ENCODE measurements around the gene CLIP1. TPM values are rescaled to one million over a fixed set of nuclear protein-coding genes. Genes with fewer than 3 reads are reported as not detected.

Gene CLIP1
- total and polyA plus RNA-seq, 12 donors: 36.3 to 135 (median 97.9) TPM

DNA sequence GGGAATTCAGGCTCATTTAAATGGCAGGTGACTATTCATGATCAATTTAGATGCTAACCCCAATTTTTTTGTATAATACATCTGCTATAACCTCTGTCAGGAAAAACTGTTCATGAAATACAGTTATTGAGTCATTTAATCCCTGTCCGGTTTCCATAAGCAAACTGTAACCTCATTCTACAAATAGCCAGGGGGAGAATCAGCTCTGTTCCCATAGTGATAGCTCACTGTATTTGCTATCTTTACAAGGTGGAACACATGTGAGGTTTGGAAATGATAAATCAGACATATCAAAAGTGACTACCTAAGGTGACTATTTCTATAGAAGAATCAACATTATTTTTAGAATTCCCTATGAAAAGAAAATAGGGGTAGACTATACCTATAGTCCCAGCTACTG, 117.5 kb downstream of the CLIP1 start:
- intact Hi-C loops (cut with DNase I): no loop called here
- H3K4me3 ChIP-seq: no peak overlapping the region
- ATAC-seq: no peak
- no peaks in the 10 kb centered on the region for H3K27me3 ChIP-seq
- no peaks in the 10 kb centered on the region for H3K9me3 ChIP-seq
- H3K36me3 ChIP-seq: peaks cover 0 to 100% (median 33%) of the 10 kb centered on the region in 9 donors
- no peak overlapping the region for H3K27ac ChIP-seq
- WGBS, 2 donors: 95 to 96% methylated on average over 1 of the region's 1 CpG
- H3K4me1 ChIP-seq: no peaks in the 10 kb centered on the region
- no peak for TF ChIP-seq CTCF (IDR thresholded peaks at IDR 0.05)
- no peak for DNase-seq

DNA sequence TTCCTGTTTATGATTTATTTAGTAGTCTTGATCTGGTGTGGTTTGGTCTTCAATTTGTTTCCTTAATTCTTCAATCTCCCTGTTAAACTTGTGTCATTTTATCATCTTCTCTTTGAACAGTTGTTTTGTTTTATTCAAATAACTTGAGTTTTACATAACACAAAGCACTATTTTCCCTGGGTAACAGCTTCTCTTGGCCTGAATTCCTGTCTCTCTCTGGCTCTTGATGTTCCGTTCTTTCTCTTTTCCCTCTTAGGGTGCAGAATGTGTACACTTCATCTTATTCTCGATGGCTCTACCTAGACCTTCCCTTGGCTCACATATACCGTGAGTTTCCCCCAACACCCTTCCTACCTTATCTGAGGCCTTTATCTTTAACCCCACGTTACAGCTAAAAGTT, 119.4 kb downstream of the CLIP1 start:
- intact Hi-C loops (cut with DNase I): no loop called here
- ATAC-seq (no peak), DNase-seq (no peak)
- no peak overlapping the region for H3K4me3 ChIP-seq
- no peak overlapping the region for H3K27ac ChIP-seq
- TF ChIP-seq CTCF (IDR thresholded peaks at IDR 0.05): no peak
- peaks cover 0 to 98% (median 17%) of the 10 kb centered on the region in 9 donors for H3K36me3 ChIP-seq
- no peaks in the 10 kb centered on the region for H3K9me3 ChIP-seq
- H3K27me3 ChIP-seq: no peaks in the 10 kb centered on the region
- WGBS, 2 donors: 79 to 84% methylated on average over 4 of the region's 4 CpGs
- no peaks in the 10 kb centered on the region for H3K4me1 ChIP-seq

- ATAC-seq (no peak), DNase-seq (no peak)
- H3K4me3 ChIP-seq: no peak overlapping the region
- H3K27me3 ChIP-seq: no peaks in the 10 kb centered on the region
- peaks cover 0 to 12% (median 0%) of the 10 kb centered on the region in 11 donors for H3K9me3 ChIP-seq
- H3K36me3 ChIP-seq: peaks cover 0 to 97% (median 27%) of the 10 kb centered on the region in 9 donors
- no peak overlapping the region for H3K27ac ChIP-seq
- WGBS, 2 donors: 94 to 97% methylated on average over 14 of the region's 14 CpGs
- no peak for TF ChIP-seq CTCF (IDR thresholded peaks at IDR 0.05)
- intact Hi-C loops (cut with DNase I): no loop called here
- H3K4me1 ChIP-seq: no peaks in the 10 kb centered on the region
These were observed 124.3 kb downstream of the CLIP1 start for GRCh38 chr12:122298071-122298748.

GRCh38 chr12:122297494-122297893, 125.0 kb downstream of the CLIP1 start:
- 93 to 94% methylated on average over 9 of the region's 9 CpGs for WGBS, 2 donors
- no peaks in the 10 kb centered on the region for H3K27me3 ChIP-seq
- no peak for TF ChIP-seq CTCF (IDR thresholded peaks at IDR 0.05)
- DNase-seq (no peak), ATAC-seq (no peak)
- peaks cover 0 to 12% (median 0%) of the 10 kb centered on the region in 11 donors for H3K9me3 ChIP-seq
- intact Hi-C loops (cut with DNase I): no loop called here
- no peak overlapping the region for H3K27ac ChIP-seq
- H3K4me1 ChIP-seq: no peaks in the 10 kb centered on the region
- no peak overlapping the region for H3K4me3 ChIP-seq
- H3K36me3 ChIP-seq: peaks cover 0 to 97% (median 27%) of the 10 kb centered on the region in 9 donors

All from heart right ventricle (tissue), 16 donors.